GM19099 (cell line): ENCODE results near the gene PTPRN2.

ENCODE experiments used
- POLR2A ChIP-seq: IDR thresholded peaks from 3 replicates; pipeline ENCODE4 v1.6.1; 2011; ENCODE audit warnings: low read depth; ENCODE audit not compliant: insufficient read length; ENCODE audit errors: extremely low read depth

The PTPRN2 gene

GRCh38 chr7:158387546-158387891 lies 200.1 kb downstream of the PTPRN2 start:
- TF ChIP-seq POLR2A = no peak

- no peak for TF ChIP-seq POLR2A
Measured at GRCh38 chr7:158386866-158387545, 200.6 kb downstream of the PTPRN2 start.

GRCh38 chr7:158386355-158386618 lies 201.3 kb downstream of the PTPRN2 start:
- no peak for TF ChIP-seq POLR2A

GRCh38 chr7:158384746-158385145 lies 202.9 kb downstream of the PTPRN2 start:
- no peak for TF ChIP-seq POLR2A

GRCh38 chr7:158383665-158384064 lies 204.0 kb downstream of the PTPRN2 start:
- no peak for TF ChIP-seq POLR2A

- TF ChIP-seq POLR2A = no peak
Measured at GRCh38 chr7:158382363-158383254, 205.0 kb downstream of the PTPRN2 start.

- TF ChIP-seq POLR2A = no peak
Measured at GRCh38 chr7:158381956-158382355, 205.7 kb downstream of the PTPRN2 start.

- TF ChIP-seq POLR2A = no peak
Measured at GRCh38 chr7:158378978-158379377, 208.6 kb downstream of the PTPRN2 start.

- TF ChIP-seq POLR2A = no peak
Measured at GRCh38 chr7:158377800-158378623, 209.6 kb downstream of the PTPRN2 start.

GRCh38 chr7:158375034-158375433 lies 212.6 kb downstream of the PTPRN2 start:
- no peak for TF ChIP-seq POLR2A

GRCh38 chr7:158374586-158374985 lies 213.0 kb downstream of the PTPRN2 start:
- no peak for TF ChIP-seq POLR2A

- TF ChIP-seq POLR2A = no peak
Measured at GRCh38 chr7:158374146-158374545, 213.5 kb downstream of the PTPRN2 start.

- TF ChIP-seq POLR2A = no peak
Measured at GRCh38 chr7:158373476-158374133, 214.0 kb downstream of the PTPRN2 start.

- TF ChIP-seq POLR2A = no peak
Measured at GRCh38 chr7:158372400-158373342, 215.0 kb downstream of the PTPRN2 start.
